Calu3 (cell line): ENCODE data around the gene SRSF3. TPM values are rescaled to one million over a fixed set of nuclear protein-coding genes. Genes with fewer than 3 reads are reported as not detected.
A peak's percentile ranks its signal among the peaks of the same experiment; 100 is the strongest.
"Not testable (repeated sequence)": the region's sequence is repeated elsewhere in the genome, so short reads cannot be mapped to it uniquely, and the experiment has no call there.

ENCODE experiments used
- BruUV-seq: library from RNA; stranded (reverse); fragments of 400-500 nt; replicated peaks from 2 replicates; lab custom pipeline; 2021; lab: Mats Ljungman, UMichigan
- CTCF ChIA-PET: fragments of 300-600 bp; sonication (Branson Sonifier 250); formaldehyde crosslinking; loops from one replicate; lab custom pipeline; 2022; ENCODE audit warnings: antibody characterized with exemption; lab: Charles Lee
- DNase-seq: peaks from one replicate; pipeline ENCODE4 v3.0.0; 2022
- H3K27ac Mint-ChIP-seq: one replicate; pipeline ENCODE4 v1.8.0; 2022; ENCODE audit warnings: mixed read lengths; ENCODE audit not compliant: unreplicated experiment
- H3K27me3 Mint-ChIP-seq: one replicate; pipeline ENCODE4 v1.8.0; 2022; ENCODE audit warnings: mixed read lengths; ENCODE audit not compliant: unreplicated experiment
- H3K36me3 Mint-ChIP-seq: one replicate; pipeline ENCODE4 v1.8.0; 2022; ENCODE audit warnings: mild to moderate bottlenecking, moderate library complexity, mixed read lengths; ENCODE audit not compliant: insufficient read depth, unreplicated experiment
- H3K4me1 Mint-ChIP-seq: one replicate; pipeline ENCODE4 v1.8.0; 2022; ENCODE audit warnings: mild to moderate bottlenecking, low read depth, mixed read lengths; ENCODE audit not compliant: unreplicated experiment
- H3K4me3 Mint-ChIP-seq: one replicate; pipeline ENCODE4 v1.8.0; 2022; ENCODE audit warnings: mild to moderate bottlenecking, low read depth, moderate library complexity, mixed read lengths; ENCODE audit not compliant: unreplicated experiment
- H3K9me3 Mint-ChIP-seq: one replicate; pipeline ENCODE4 v1.8.0; 2022; ENCODE audit warnings: low read depth, mixed read lengths; ENCODE audit not compliant: unreplicated experiment
- intact Hi-C: fragments of 100-400 bp; cut with micrococcal nuclease; formaldehyde crosslinking; loops from one replicate; pipeline ENCODE4 v1.10.0; 2022; ENCODE audit not compliant: unreplicated experiment
- total RNA-seq: library from RNA; stranded (reverse); gene quantifications from 2 replicates; pipeline ENCODE4 v1.2.3, GENCODE V29; 2022
- TF ChIP-seq, protein P1 (sequence below): fragments of 200-600 bp; IDR thresholded peaks from one replicate; pipeline ENCODE4 v1.8.0; 2022; ENCODE audit warnings: antibody characterized with exemption; ENCODE audit not compliant: unreplicated experiment

The SRSF3 gene
- total RNA-seq, 1 experiment from 2014 or later: 370 TPM

DNA sequence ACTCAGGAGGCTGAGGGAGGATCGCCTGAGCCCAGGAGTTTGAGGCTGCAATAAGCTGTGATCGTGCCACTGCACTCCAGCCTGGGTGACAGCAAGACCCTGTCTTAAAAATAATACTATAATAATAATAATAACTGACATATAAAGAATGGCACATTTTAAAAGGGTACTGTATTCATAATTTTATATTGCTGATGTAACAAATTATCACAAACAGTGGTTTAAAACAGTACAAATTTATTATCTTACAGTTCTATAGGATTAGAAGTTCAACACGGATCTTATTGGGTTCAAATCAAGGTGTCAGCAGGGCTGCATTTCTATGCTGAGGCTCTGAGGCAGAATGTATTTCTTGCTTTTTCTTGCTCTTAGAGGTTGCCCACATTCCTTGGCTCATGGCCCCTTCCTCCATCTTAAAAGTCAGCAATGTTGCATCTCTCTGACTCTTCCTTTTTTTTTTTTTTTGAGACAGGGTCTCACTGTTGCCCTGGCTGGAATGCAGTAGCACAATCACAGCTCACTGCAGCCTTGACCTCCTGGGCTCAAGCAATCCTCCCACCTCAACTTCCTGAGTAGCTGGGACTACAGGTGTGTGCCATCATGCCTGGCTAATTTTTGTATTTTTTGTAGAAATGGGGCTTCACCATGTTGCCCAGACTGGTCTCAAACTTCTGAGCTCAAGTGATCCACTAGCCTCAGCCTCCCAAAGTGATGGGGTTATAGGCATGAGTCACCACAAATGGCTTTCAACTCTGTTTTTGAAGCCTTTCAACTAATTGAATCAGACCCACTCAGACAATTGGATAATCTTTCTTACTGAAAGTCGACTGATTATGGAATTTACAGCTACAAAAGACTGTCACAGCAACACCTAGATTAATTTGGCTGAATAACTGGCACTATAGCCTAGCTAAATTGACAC, 22.8 kb upstream of the SRSF3 start:
- no peaks in the 10 kb centered on the region for H3K27me3 Mint-ChIP-seq

DNA sequence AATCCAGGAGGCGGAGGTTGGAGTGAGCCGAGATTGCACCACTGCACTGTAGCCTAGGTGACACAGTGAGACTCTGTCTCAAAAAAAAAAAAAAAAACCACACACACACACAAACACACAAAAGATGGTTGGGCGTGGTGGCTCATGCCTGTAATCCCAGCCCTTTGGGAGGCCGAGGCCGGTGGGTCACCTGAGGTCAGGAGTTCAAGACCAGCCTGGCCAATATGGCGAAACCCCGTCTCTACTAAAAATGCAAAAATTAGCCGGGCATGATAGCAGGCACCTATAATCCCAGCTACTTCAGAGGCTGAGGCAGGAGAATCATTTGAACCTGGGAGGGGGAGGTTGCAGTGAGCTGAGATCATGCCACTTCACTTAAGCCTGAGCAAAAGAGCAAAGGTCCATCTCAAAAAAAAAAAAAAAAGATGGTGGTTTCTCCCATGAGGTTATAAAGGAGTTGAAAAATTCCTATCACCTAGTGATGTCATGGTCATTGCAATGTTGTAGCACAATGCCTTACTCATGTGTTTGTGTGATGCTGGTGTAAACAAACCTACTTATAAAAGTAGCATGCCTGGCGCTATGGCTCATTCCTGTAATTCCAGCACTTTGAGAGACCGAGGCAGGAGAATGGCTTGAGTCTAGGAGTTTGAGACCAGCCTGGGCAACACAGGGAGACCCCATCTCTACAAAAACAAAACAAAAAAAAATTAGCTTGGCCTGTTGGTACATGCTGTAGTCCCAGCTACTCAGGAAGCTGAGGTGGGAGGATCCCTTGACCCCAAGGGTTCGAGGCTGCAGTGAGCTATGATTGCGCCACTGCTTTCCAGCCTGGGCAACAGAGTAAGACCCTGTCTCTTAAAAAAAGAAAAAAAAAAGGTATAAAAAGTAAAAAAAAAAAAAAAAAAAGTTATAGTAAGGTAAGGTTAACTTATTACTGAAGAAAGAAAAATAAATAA, 21.5 kb upstream of the SRSF3 start:
- H3K9me3 Mint-ChIP-seq, intact Hi-C loops, H3K4me3 Mint-ChIP-seq, H3K27ac Mint-ChIP-seq, H3K27me3 Mint-ChIP-seq, DNase-seq, BruUV-seq: not testable (repeated sequence)
- CTCF ChIA-PET: interaction anchor here (0.6 to 0.7 kb wide), 3 partner anchors 41 to 1287 kb away, joined by 3 to 4 read pairs (median 3); no protein-coding TSS in a partner anchor
- H3K36me3 Mint-ChIP-seq: peaks cover 16% of the 10 kb centered on the region
- peaks cover 15% of the 10 kb centered on the region for H3K4me1 Mint-ChIP-seq

More for the DNA sequence above, 22.8 kb upstream of the SRSF3 start:
- peaks cover 3% of the 10 kb centered on the region for H3K4me1 Mint-ChIP-seq
- no peak for DNase-seq
- H3K36me3 Mint-ChIP-seq: peaks cover 7% of the 10 kb centered on the region
- BruUV-seq: no TSS peak
- no peaks in the 10 kb centered on the region for H3K9me3 Mint-ChIP-seq
- H3K27ac Mint-ChIP-seq: no peak overlapping the region
- no peak overlapping the region for H3K4me3 Mint-ChIP-seq
- CTCF ChIA-PET: interaction anchor here (0.6 to 0.7 kb wide), 3 partner anchors 40 to 1286 kb away, joined by 3 to 5 read pairs (median 4); no protein-coding TSS in a partner anchor
- TF ChIP-seq, protein P1, sequence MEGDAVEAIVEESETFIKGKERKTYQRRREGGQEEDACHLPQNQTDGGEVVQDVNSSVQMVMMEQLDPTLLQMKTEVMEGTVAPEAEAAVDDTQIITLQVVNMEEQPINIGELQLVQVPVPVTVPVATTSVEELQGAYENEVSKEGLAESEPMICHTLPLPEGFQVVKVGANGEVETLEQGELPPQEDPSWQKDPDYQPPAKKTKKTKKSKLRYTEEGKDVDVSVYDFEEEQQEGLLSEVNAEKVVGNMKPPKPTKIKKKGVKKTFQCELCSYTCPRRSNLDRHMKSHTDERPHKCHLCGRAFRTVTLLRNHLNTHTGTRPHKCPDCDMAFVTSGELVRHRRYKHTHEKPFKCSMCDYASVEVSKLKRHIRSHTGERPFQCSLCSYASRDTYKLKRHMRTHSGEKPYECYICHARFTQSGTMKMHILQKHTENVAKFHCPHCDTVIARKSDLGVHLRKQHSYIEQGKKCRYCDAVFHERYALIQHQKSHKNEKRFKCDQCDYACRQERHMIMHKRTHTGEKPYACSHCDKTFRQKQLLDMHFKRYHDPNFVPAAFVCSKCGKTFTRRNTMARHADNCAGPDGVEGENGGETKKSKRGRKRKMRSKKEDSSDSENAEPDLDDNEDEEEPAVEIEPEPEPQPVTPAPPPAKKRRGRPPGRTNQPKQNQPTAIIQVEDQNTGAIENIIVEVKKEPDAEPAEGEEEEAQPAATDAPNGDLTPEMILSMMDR: no peak
- intact Hi-C loops: no loop called here

GRCh38 chr6:36574679-36575078, 19.5 kb upstream of the SRSF3 start:
- H3K4me1 Mint-ChIP-seq: peaks cover 34% of the 10 kb centered on the region
- H3K27me3 Mint-ChIP-seq: no peaks in the 10 kb centered on the region
- intact Hi-C loops: no loop called here
- CTCF ChIA-PET: no interaction called here
- DNase-seq: no peak
- H3K9me3 Mint-ChIP-seq: no peaks in the 10 kb centered on the region
- no peak overlapping the region for H3K4me3 Mint-ChIP-seq
- no TSS peak for BruUV-seq
- peaks cover 27% of the 10 kb centered on the region for H3K36me3 Mint-ChIP-seq
- TF ChIP-seq, protein P1: no peak
- no peak overlapping the region for H3K27ac Mint-ChIP-seq

DNA sequence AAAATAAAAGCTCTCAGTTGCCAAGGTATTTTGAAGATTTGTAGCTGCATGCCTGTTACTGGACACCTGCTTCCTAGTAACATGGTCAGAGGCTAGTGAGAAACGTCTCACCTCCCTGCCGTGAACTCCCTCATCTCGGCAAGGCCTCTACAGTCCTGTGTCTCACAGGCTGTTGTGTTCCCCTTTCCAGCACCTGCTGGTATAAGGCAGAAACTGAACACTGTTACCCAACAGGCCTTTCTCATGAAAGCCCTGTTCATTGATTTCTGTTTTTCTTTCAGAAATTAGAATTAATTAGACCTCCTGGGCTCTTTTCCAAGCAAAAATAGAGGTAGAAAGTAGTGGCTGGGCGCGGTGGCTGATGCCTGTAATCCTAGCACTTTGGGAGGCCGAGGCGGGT, 17.6 kb upstream of the SRSF3 start:
- peak overlapping the region; percentile 95 for H3K27ac Mint-ChIP-seq
- H3K27me3 Mint-ChIP-seq: no peaks in the 10 kb centered on the region
- no peaks in the 10 kb centered on the region for H3K9me3 Mint-ChIP-seq
- peaks cover 39% of the 10 kb centered on the region for H3K4me1 Mint-ChIP-seq
- TF ChIP-seq, protein P1: no peak
- H3K36me3 Mint-ChIP-seq: peaks cover 27% of the 10 kb centered on the region
- peak overlapping the region; percentile 3 for H3K4me3 Mint-ChIP-seq
- intact Hi-C loops: no loop called here
- CTCF ChIA-PET: no interaction called here
- BruUV-seq: no TSS peak
- DNase-seq: no peak
